Stimulated activated CD4-positive, alpha-beta T cell treated with anti-CD3 and anti-CD28 coated beads, Interleukin-2, amount 100 ng/mL, for 48 hours (primary cell): ENCODE measurements around the gene TWIST2.

Experiments used
- DNase-seq, 2 donors: peaks; one replicate each; pipeline ENCODE4 v3.0.0-alpha.2; 2020

Gene TWIST2

GRCh38 chr2:238847841-238848690 is at the start of gene TWIST2:
TSS of gene TWIST2 (plus strand) at chr2:238848085. CDS start at chr2:238848216, 131 bp downstream.
- no peak for DNase-seq

DNA sequence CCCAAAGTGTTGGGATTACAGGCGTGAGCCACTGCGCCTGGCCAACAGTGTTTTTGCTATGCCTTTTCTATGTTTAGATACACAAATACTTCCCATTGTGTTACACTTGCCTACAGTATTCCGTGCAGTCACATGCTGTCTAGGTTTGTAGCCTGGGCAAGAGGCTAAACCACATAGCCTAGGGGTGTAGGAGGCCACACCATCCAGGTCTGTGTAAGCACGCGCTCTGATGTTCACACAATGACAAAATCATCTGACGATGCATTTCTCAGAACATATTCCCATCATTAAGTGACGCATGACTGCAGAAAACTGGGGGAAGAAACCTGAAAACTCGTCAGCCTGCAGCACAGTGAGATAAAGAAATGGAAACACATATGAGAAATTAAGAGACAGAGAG is 46.1 kb upstream of the TWIST2 start:
- no peak for DNase-seq

GRCh38 chr2:238802957-238803356 is 44.9 kb upstream of the TWIST2 start:
- no peak for DNase-seq

- no peak for DNase-seq
Observed at GRCh38 chr2:238803996-238804870, 43.7 kb upstream of the TWIST2 start.

DNA sequence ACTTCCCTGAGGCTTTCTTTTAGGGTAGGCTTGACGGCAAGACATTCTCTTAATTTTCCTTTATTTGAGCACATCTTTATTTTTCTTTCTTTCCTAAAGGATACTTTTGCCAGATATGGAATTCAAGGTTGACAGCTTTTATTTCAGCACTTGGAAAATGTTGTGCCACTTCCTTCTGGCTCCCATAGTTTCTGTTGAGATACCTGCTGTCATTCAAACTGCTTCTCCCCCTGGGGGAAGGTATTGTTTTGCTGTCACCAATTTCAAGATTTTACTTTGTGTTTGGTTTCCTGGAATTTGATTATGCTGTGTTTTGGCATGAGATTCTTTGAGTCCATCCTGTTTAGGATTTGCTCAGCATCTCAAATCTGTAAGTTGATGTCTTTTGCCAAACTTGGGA is 39.1 kb upstream of the TWIST2 start:
- DNase-seq = no peak

DNA sequence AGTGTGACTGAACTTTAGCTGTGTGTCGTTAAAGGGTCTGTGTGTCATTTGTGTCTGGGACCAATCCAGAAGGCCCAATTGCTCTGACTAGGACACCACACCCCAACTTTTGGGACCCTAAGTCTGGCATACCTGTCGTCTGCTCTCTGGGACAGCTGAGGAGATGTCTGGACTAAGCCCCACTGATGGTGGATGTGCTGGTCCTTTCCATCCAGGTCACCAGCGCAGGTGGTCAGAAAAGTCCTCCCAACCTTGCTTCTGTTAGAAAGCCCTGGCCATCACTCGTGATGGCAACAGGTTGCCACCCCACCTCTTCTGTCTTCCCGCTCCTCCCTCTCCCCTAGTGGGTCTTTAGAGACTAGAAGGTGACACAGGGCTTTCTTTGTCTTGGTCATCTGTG is 37.6 kb upstream of the TWIST2 start:
- no peak for DNase-seq

DNA sequence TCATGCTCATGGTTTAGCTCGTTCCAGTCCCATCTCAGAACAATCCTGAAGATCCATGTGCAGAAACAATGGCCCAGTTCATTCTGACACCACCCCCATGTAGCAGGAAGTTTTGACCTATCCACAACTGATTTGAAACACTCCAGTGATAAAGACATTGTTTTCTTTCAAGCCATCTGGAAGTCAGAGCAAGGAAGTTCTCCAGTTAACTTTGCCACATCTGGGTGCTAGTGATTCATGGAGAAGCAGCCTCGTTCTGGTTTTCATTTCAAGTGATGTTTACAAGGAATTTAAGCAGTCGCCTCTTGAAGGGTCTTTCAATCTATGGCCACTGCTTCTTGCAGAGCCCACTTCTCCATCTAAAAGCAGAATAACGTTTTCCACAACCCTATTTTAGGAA is 36.6 kb upstream of the TWIST2 start:
- no peak for DNase-seq

- no peak for DNase-seq
Observed at GRCh38 chr2:238811759-238812158, 36.1 kb upstream of the TWIST2 start.

- DNase-seq = no peak
Observed at GRCh38 chr2:238813109-238813508, 34.8 kb upstream of the TWIST2 start.

GRCh38 chr2:238814815-238815214 is 33.1 kb upstream of the TWIST2 start:
- no peak for DNase-seq

DNA sequence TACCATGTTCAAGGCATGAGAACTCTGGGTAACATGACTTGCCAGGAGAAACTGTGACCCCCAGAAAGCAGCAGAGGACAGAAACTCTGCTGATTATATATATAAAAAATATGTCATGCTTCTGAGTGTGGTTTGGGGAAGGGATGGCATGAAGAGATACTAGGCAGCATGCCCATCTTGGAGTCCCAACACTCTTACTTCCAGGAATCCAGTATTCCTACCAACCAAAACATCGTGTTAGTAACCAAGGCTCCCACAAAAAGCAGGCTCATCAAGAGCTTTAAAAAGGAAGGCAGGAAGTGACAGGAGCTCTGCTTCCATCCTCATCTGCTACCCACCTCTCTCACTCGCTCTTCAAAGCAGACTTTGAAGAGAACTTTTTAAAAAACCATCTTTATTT is 31.6 kb upstream of the TWIST2 start:
- no peak for DNase-seq

DNA sequence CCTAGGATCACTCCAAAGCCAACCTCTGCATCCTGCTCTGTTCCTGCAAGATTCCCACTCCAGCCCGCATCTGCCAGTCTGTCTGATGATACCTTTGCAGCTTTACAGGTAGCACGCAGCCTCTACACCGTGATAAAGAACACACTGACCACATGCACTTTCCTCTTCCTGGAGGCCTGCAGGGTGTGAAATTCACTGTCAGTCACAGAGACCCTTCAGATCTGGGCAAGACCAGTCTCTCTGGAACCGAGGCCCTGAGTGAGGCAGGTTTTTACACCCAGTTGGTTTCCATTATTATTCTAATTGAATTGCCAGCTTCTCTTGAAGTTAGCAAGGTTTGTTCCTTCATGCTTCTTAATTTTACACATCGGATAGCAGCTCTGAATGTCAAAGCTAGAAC is 30.5 kb upstream of the TWIST2 start:
- no peak for DNase-seq

GRCh38 chr2:238817891-238818290 is 30.0 kb upstream of the TWIST2 start:
- no peak for DNase-seq

DNA sequence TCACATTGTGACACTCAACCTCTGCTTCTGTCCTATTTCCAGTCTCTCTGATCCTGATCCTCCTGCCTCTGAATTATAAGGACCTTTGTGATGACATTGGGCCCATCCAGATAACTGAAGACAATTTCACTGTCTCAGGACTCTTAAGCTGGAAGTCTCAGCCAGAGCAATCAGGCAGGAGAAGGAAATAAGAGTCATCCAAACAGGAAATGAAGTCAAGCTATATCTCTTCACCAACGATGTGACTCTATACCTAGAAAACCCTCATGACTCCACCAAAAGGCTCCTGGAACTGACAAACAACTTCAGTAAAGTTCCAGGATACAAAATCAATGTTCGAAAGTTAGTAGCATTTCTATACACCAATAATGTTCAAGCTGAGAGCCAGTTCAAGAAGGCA is 29.3 kb upstream of the TWIST2 start:
- DNase-seq = no peak

- no peak for DNase-seq
Observed at GRCh38 chr2:238820197-238820596, 27.7 kb upstream of the TWIST2 start.

DNA sequence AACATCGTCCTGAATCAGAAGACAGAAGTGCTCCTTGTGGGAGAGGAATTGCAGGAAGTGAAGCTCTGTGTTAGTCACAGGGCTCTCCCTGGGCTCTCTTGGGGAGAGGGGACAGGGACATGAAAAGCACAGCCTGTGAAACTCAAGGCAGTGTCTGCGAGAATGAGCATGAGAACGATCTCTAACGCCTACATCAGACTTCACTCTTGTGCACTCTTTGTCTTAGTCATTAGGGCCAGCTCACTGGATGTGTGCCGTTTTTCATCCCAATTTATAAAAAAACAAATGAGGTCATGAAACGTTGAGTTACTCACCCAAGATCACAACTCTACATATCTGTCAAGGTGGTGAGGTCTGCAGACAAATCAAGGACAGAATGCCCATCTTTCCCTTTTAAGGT is 27.0 kb upstream of the TWIST2 start:
- DNase-seq = no peak

DNA sequence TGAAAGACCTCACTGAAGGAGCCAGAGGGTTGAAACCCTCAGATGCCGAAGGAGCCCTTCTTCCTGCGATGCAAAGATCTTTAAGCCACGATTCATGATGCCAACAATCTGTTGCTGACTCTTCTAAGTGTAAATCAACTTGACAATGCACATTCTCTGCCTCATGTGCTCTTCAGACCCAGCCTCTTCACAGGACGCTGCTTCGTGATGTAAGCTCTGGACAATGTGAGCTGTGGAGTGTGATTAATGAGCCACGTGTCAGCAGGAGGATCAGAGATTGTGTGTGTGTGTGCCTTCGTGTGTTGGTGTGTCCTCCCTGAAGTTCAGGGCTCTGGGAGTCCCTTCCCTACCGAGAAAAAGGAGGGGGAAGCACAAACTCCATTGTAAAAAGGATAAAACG is 26.5 kb upstream of the TWIST2 start:
- DNase-seq = no peak

DNA sequence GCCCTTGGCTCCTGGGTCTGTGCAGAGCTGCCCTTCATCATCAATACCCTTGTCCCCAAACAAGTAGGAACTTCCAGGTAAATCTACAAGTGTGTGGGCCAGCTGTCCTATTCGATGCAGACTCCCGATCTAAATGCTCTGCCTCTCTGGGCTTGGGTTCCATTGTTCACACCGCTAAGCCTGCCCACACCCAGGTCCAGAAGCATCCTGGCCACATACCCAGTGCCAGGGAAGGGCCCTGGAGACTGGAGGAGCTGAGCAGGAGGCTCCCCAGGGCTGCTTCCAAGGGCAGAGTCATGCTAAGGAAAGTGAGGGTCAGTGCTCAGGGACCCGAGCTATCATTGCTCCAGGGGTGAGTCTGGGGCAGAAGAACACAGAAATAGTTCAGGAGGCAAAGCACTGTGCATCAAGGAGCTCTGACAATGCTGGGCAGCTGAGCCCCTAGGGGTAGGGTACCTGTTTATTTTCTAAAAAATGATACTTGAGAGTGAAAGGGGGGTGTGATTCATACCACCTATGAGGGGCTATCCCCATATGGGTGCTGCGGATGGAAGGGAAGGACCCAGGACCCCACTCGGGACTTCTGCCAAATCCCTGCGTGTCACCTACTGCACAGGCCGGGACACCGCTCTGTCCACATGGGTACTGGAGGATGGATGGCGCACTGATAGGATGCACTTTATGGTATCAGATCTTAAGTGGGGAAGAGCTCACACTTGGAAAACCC is 25.8 kb upstream of the TWIST2 start:
- DNase-seq = no peak

GRCh38 chr2:238822955-238823354 is 24.9 kb upstream of the TWIST2 start:
- no peak for DNase-seq

DNA sequence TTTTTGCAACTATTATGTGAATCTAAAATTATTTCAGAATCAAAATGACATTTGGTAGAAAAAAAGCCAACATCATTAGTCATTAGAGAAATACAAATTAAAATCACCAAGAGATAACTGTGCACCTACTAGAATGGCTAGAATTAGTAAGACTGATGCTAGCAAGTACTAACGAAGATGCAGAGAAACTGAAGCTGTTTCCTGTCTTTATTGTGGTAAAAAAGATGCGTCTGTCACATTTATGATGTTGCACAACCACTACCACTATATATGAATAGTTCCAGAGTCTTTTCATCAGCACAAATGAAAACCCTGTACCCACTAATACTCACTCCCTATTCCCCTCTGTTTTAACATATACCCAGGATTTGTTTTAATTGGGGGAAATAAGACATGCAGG is 16.7 kb upstream of the TWIST2 start:
- DNase-seq = no peak

DNA sequence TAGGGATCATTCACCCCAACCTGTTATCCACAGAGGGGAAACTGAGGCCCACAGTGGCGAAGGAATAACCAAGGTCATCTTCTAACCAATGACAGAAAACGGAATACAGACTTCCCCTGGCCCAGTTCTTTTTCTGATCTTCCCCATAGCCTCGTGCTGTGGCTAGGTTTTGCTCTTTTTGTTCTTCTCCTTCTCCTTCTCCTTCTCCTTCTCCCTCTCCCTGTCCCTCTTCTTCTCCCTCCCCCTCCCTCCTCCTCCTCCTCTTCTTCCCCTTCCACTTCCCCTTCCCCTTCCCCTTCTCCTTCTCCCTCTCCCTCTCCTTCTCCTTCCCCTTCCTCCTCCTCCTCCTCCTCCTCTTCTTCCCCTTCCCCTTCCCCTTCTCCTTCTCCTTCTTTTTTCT is 12.9 kb upstream of the TWIST2 start:
- no peak for DNase-seq

DNA sequence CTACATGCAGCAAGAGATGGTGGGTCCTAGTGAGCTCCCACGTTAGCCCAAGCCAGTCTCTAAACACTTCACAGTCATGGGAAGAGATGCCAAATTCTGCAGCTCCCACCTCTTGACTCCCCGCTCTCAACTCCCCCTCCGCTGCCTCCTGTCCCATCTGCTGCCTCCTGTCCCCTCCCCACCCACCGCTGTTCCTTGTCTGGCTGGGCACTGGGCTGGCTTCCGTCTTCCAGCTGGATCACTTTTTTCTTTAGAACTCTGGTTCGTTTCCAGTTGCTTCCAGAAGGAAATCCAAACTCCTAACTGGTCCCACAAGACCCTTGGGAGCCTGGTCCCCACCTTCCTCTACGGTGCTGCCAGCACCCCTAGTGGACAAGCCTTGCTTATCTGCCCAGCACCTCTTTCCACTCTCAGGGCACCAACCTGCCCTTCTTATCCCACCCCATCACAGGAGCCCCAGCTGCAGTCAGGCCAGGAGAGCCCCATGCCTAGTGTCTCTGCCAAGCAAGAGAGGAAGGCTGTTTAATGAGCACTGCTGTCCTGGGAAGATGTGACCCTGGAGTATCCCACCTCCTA is 12.1 kb upstream of the TWIST2 start:
- no peak for DNase-seq

DNA sequence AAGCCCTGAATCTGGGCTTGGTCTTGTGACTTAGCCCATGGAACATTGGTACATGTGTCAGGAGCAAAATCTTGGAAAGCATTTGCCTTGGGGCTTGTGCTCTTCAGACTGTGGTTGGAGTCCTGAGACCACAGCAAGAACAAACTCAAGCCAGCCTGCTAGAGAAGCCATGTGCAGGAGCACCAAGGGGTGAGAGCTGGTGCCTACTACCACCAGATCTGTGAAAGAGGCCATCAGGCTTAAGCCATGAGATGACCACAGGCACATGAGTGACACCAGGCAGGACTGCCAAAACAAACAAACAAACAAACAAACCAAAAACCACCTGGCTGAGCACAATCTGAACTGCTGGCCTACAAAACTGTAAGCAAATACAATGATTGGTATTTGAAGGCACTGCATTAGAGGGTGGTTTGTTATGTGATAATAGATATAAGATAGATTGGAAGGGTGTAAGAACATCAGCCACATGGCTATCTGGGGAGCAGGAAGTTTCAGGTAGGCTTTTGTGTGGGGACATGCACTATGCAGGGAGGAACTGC is 9.0 kb upstream of the TWIST2 start:
- no peak for DNase-seq
